Subcutaneous preadipocyte (primary cell): Measurements from ENCODE around the gene ERLEC1. TPM values are rescaled to one million over a fixed set of nuclear protein-coding genes. Genes with fewer than 3 reads are reported as not detected.

ENCODE experiments used
- small RNA-seq: library from RNA; depleted of rRNA; stranded (forward); fragments of <200 nt; gene quantifications from one replicate; pipeline ENCODE3, GENCODE V24; 2012
- total RNA-seq: library from RNA; depleted of rRNA; stranded (reverse); fragments of >200 nt; gene quantifications from 2 replicates; pipeline ENCODE4 v1.2.3, GENCODE V29; 2012

Gene ERLEC1
- 50.7 and 68.8 TPM in 2 replicates for total RNA-seq

GRCh38 chr2:53786705-53787613 is at the start of gene ERLEC1, which contains the start of gene ASB3:
Gene ERLEC1 (plus strand): TSS chr2:53787044. CDS start chr2:53787211, 167 bp downstream.
Gene ASB3 (minus strand): TSS chr2:53786953. CDS start chr2:53765572, 21,381 bp downstream.

GRCh38 chr2:53767405-53768241 is 19.2 kb upstream of the ERLEC1 start, which contains the start of gene CHAC2:
Gene CHAC2 (plus strand): TSS chr2:53767804. CDS start chr2:53767887, 83 bp downstream.

GRCh38 chr2:53859206-53860181 is 72.7 kb downstream of the ERLEC1 start, which contains the start of gene GPR75:
Gene GPR75 (minus strand): TSS chr2:53859967. CDS start chr2:53854756, 5,211 bp downstream.

Small RNAs within 50 kb of the gene (small RNA-seq; reads per million reads assigned to genes)
- gene MIR3682, result 0.27 reads per million, percentile 5 among the genes with 10 or more reads in this experiment

Other genes starting within 250 kb of the ERLEC1 start
- 4.0 and 9.2 TPM in 2 replicates for gene CHAC2, start 19.2 kb upstream of the ERLEC1 start, total RNA-seq
- gene ASB3, start 91 bp upstream of the ERLEC1 start, total RNA-seq, result 15.8 and 19.7 TPM in 2 replicates
- gene GPR75, start 72.9 kb downstream of the ERLEC1 start, total RNA-seq, result 1.8 and 4.1 TPM in 2 replicates
- gene PSME4, start 183.9 kb downstream of the ERLEC1 start, total RNA-seq, result 48.9 and 71.2 TPM in 2 replicates